GM19099 (cell line): ENCODE results near the gene NECTIN1.

Experiments
- POLR2A ChIP-seq: IDR thresholded peaks from 3 replicates; pipeline ENCODE4 v1.6.1; 2011; ENCODE audit warnings: low read depth; ENCODE audit not compliant: insufficient read length; ENCODE audit errors: extremely low read depth

The NECTIN1 gene

GRCh38 chr11:119747868-119748660, 19.1 kb upstream of the NECTIN1 start:
- no peak for TF ChIP-seq POLR2A

GRCh38 chr11:119745776-119746535, 17.0 kb upstream of the NECTIN1 start:
- no peak for TF ChIP-seq POLR2A

- TF ChIP-seq POLR2A, result no peak
Measured at GRCh38 chr11:119745112-119745511, 16.1 kb upstream of the NECTIN1 start.

- no peak for TF ChIP-seq POLR2A
Measured at GRCh38 chr11:119744577-119744976, 15.6 kb upstream of the NECTIN1 start.

GRCh38 chr11:119743006-119743405, 14.0 kb upstream of the NECTIN1 start:
- TF ChIP-seq POLR2A, result no peak

GRCh38 chr11:119742263-119742861, 13.4 kb upstream of the NECTIN1 start:
- TF ChIP-seq POLR2A, result no peak

GRCh38 chr11:119741369-119742262, 12.6 kb upstream of the NECTIN1 start:
- TF ChIP-seq POLR2A, result no peak

- TF ChIP-seq POLR2A, result no peak
Measured at GRCh38 chr11:119739975-119740374, 11.0 kb upstream of the NECTIN1 start.

- no peak for TF ChIP-seq POLR2A
Measured at GRCh38 chr11:119739021-119739703, 10.2 kb upstream of the NECTIN1 start.

- TF ChIP-seq POLR2A, result no peak
Measured at GRCh38 chr11:119738059-119738439, 9.0 kb upstream of the NECTIN1 start.

GRCh38 chr11:119737366-119738058, 8.5 kb upstream of the NECTIN1 start:
- TF ChIP-seq POLR2A, result no peak

- TF ChIP-seq POLR2A, result no peak
Measured at GRCh38 chr11:119734788-119735187, 5.8 kb upstream of the NECTIN1 start.

GRCh38 chr11:119730789-119731386, 1.9 kb upstream of the NECTIN1 start:
- no peak for TF ChIP-seq POLR2A

- no peak for TF ChIP-seq POLR2A
Measured at GRCh38 chr11:119729951-119730613, 1.1 kb upstream of the NECTIN1 start.
